ENCODE measurements around the gene NEAT1. TPM values are rescaled to one million over a fixed set of nuclear protein-coding genes. Genes with fewer than 3 reads are reported as not detected.

The NEAT1 gene
- total RNA-seq, 1 experiment from 2014 or later = 938 TPM

GRCh38 chr11:65444314-65445051 lies 21.9 kb downstream of the NEAT1 start:
- intact Hi-C loops (cut with micrococcal nuclease; ENCODE audit: unreplicated experiment) = no loop called here
- no TSS peak for BruUV-seq (replicated peaks)
- H3K4me1 ChIP-seq (replicated peaks; ENCODE audit: insufficient read depth) = peaks cover 35% of the 10 kb centered on the region
- H3K4me2 ChIP-seq = no peak overlapping the region
- no peaks in the 10 kb centered on the region for H3K9me3 ChIP-seq (ENCODE audit: insufficient read depth, low read depth)
- peaks cover 36% of the 10 kb centered on the region for H3K79me2 ChIP-seq (ENCODE audit: low read depth)
- POLR2A ChIA-PET (ENCODE audit: unreplicated experiment) = interaction anchor here (0.5 kb wide), 1 partner anchor 63 kb away, joined by 4 read pairs; no protein-coding TSS in a partner anchor
- H3F3A ChIP-seq (ENCODE audit: insufficient read depth, low read depth) = peaks cover 91% of the 10 kb centered on the region
- H2AFZ ChIP-seq = no peak overlapping the region
- peak overlapping the region; percentile 12; the same call in 1 of the 2 replicates for H3K27ac ChIP-seq
- TF ChIP-seq, protein P1, sequence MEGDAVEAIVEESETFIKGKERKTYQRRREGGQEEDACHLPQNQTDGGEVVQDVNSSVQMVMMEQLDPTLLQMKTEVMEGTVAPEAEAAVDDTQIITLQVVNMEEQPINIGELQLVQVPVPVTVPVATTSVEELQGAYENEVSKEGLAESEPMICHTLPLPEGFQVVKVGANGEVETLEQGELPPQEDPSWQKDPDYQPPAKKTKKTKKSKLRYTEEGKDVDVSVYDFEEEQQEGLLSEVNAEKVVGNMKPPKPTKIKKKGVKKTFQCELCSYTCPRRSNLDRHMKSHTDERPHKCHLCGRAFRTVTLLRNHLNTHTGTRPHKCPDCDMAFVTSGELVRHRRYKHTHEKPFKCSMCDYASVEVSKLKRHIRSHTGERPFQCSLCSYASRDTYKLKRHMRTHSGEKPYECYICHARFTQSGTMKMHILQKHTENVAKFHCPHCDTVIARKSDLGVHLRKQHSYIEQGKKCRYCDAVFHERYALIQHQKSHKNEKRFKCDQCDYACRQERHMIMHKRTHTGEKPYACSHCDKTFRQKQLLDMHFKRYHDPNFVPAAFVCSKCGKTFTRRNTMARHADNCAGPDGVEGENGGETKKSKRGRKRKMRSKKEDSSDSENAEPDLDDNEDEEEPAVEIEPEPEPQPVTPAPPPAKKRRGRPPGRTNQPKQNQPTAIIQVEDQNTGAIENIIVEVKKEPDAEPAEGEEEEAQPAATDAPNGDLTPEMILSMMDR (conservative IDR thresholded peaks at IDR 0.05) = no peak
- no peak for TF ChIP-seq EZH2 (IDR thresholded peaks at IDR 0.05; ENCODE audit: low read depth)
- H3K4me3 ChIP-seq = no peak overlapping the region
- no peaks in the 10 kb centered on the region for H3K27me3 ChIP-seq (ENCODE audit: insufficient read depth, low read depth)
- peaks cover 46% of the 10 kb centered on the region for H4K20me1 ChIP-seq (ENCODE audit: insufficient read depth)
- CTCF ChIA-PET = no interaction called here
- DNase-seq = peak in 1 of 2 experiments; percentile 29
- no peaks in the 10 kb centered on the region for H3K9me2 ChIP-seq (ENCODE audit: insufficient read depth)
- peaks cover 16% of the 10 kb centered on the region for H3K36me3 ChIP-seq (ENCODE audit: low read depth)

DNA sequence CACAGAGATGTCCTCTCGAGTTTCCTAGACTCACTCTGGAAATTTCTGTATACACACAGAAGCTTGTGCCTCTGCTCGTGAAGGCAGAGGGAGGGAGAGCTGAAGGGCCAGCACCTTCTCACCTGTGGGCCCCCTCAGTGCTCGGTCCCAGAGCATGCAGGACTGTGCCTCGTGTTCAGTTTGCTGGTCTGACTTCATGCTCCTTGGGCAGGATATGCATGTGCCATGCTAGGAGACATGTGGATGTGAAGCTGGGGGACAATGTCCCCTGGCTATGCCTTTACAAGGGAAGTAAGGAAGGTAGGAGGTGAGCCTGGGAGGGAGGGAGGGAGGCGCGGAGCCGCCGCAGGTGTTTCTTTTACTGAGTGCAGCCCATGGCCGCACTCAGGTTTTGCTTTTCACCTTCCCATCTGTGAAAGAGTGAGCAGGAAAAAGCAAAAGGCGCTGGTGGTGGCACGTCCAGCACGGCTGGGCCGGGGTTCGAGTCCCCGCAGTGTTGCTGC lies 22.6 kb downstream of the NEAT1 start:
- BruUV-seq (replicated peaks) = no TSS peak
- POLR2A ChIA-PET (ENCODE audit: unreplicated experiment) = interaction anchor here (0.5 to 0.6 kb wide), 3 partner anchors 17 to 47 kb away, joined by 3 to 8 read pairs (median 3); no protein-coding TSS in a partner anchor
- CTCF ChIA-PET = no interaction called here

More for the DNA sequence above, 22.6 kb downstream of the NEAT1 start:
- no peaks in the 10 kb centered on the region for H3K9me2 ChIP-seq (ENCODE audit: insufficient read depth)
- H3F3A ChIP-seq (ENCODE audit: insufficient read depth, low read depth) = peaks cover 85% of the 10 kb centered on the region
- H3K36me3 ChIP-seq (ENCODE audit: low read depth) = peaks cover 16% of the 10 kb centered on the region
- no peak overlapping the region for H3K27ac ChIP-seq
- peak in 1 of 2 experiments; percentile 34 for DNase-seq
- H3K4me3 ChIP-seq = no peak overlapping the region
- peaks cover 28% of the 10 kb centered on the region for H3K4me1 ChIP-seq (replicated peaks; ENCODE audit: insufficient read depth)
- H2AFZ ChIP-seq = no peak overlapping the region
- intact Hi-C loops (cut with micrococcal nuclease; ENCODE audit: unreplicated experiment) = no loop called here
- no peak overlapping the region for H3K4me2 ChIP-seq
- peaks cover 30% of the 10 kb centered on the region for H3K79me2 ChIP-seq (ENCODE audit: low read depth)
- TF ChIP-seq, protein P1 (conservative IDR thresholded peaks at IDR 0.05) = no peak
- no peak for TF ChIP-seq EZH2 (IDR thresholded peaks at IDR 0.05; ENCODE audit: low read depth)
- peaks cover 39% of the 10 kb centered on the region for H4K20me1 ChIP-seq (ENCODE audit: insufficient read depth)
- H3K9me3 ChIP-seq (ENCODE audit: insufficient read depth, low read depth) = no peaks in the 10 kb centered on the region
- H3K27me3 ChIP-seq (ENCODE audit: insufficient read depth, low read depth) = no peaks in the 10 kb centered on the region
